ENCODE measurements around the gene ZNF740.

GRCh38 chr12:53143355-53143754 lies 37.2 kb upstream of the ZNF740 start:
- TF ChIP-seq CTCF (IDR thresholded peaks at IDR 0.05; ENCODE audit: poor library complexity, severe bottlenecking) (no peak), POLR2AphosphoS5 (IDR thresholded peaks at IDR 0.05) (no peak)

Data from neural cell (in vitro differentiated cells).